H1 (cell line): Measurements from ENCODE around the gene PGM3. TPM values are rescaled to one million over a fixed set of nuclear protein-coding genes. Genes with fewer than 3 reads are reported as not detected.

Experiments used
- CTCF ChIA-PET: fragments of 300-600 bp; sonication (Branson Sonifier 250); formaldehyde crosslinking; loops from one replicate; lab custom pipeline; 2021; ENCODE audit not compliant: partially characterized antibody; lab: Charles Lee
- POLR2A ChIA-PET: fragments of 300-600 bp; sonication (Branson Sonifier 250); formaldehyde crosslinking; loops from one replicate; lab custom pipeline; 2021; ENCODE audit warnings: inconsistent platforms; ENCODE audit not compliant: partially characterized antibody; lab: Charles Lee
- DNase-seq, 2 experiments: peaks; one replicate each; pipeline versions ENCODE4 v3.0.0 to v3.0.0-alpha.2; 2010 to 2022; ENCODE audit warnings: low spot score in 2 of 2, low read depth in 1 of 2, mixed read lengths in 1 of 2
- FAIRE-seq: peaks from 2 replicates; lab custom pipeline; 2011; peaks lifted over from hg19 to GRCh38; lab: Jason Lieb, UNC
- H2AFZ ChIP-seq: 2 replicates; pipeline ENCODE4 v1.8.1; 2012; ENCODE audit warnings: low read length, inconsistent platforms
- H2AK5ac ChIP-seq: 2 replicates; pipeline ENCODE4 v1.6.1; 2013; ENCODE audit warnings: low read depth, low read length
- H2BK120ac ChIP-seq: replicated peaks from 2 replicates; pipeline ENCODE3; 2013; ENCODE audit warnings: low read depth, low read length, inconsistent platforms
- H2BK12ac ChIP-seq: 2 replicates; pipeline ENCODE4 v1.6.1; 2013; ENCODE audit warnings: low read depth, low read length
- H2BK15ac ChIP-seq: 2 replicates; pipeline ENCODE4 v1.6.1; 2013; ENCODE audit warnings: low read length
- H2BK20ac ChIP-seq: 2 replicates; pipeline ENCODE4 v1.6.1; 2013; ENCODE audit warnings: low read length
- H2BK5ac ChIP-seq: 2 replicates; pipeline ENCODE4 v1.6.1; 2013; ENCODE audit warnings: low read depth, low read length
- H3K14ac ChIP-seq: 2 replicates; pipeline ENCODE4 v1.6.1; 2013; ENCODE audit warnings: inconsistent platforms; ENCODE audit not compliant: insufficient read length
- H3K18ac ChIP-seq: 2 replicates; pipeline ENCODE4 v1.6.1; 2013; ENCODE audit warnings: low read length; ENCODE audit errors: extremely low read depth
- H3K23ac ChIP-seq: 2 replicates; pipeline ENCODE4 v1.6.1; 2013; ENCODE audit warnings: inconsistent platforms; ENCODE audit not compliant: insufficient read length
- H3K23me2 ChIP-seq: 2 replicates; pipeline ENCODE4 v1.6.1; 2013; ENCODE audit warnings: low read depth, low read length
- H3K27ac ChIP-seq: 2 replicates; pipeline ENCODE4 v1.6.1; 2011; ENCODE audit warnings: low read depth, low read length, inconsistent platforms
- H3K27me3 ChIP-seq, 4 experiments: replicated peaks in 1 of 4; 1 replicate in 1 of 4; 2 replicates in 3 of 4; pipeline versions ENCODE4 v1.6.1 to v1.8.1; 2011 to 2013; ENCODE audit warnings: low read length in 3 of 4, mild to moderate bottlenecking in 3 of 4, inconsistent platforms in 2 of 4, mixed read lengths in 2 of 4, moderate library complexity in 1 of 4; ENCODE audit not compliant: control insufficient read depth in 3 of 4, insufficient read depth in 3 of 4; ENCODE audit errors: extremely low read depth in 1 of 4
- H3K36me3 ChIP-seq, 4 experiments: 2 replicates each; pipeline versions ENCODE4 v1.6.1 to v1.8.1; 2011 to 2013; ENCODE audit warnings: mild to moderate bottlenecking in 4 of 4, low read length in 3 of 4, moderate library complexity in 2 of 4, control low read depth in 1 of 4, inconsistent platforms in 1 of 4; ENCODE audit not compliant: insufficient read depth in 4 of 4, control insufficient read depth in 2 of 4
- H3K4ac ChIP-seq: replicated peaks from 2 replicates; pipeline ENCODE3; 2013; ENCODE audit warnings: low read length, low read depth, mixed read lengths, inconsistent platforms; ENCODE audit not compliant: insufficient read length
- H3K4me1 ChIP-seq, 4 experiments: replicated peaks in 1 of 4; 1 replicate in 1 of 4; 2 replicates in 3 of 4; pipeline versions ENCODE4 v1.6.1 to v1.8.1; 2011 to 2013; ENCODE audit warnings: low read length in 3 of 4, inconsistent platforms in 2 of 4, mixed read lengths in 1 of 4; ENCODE audit not compliant: insufficient read depth in 4 of 4, control insufficient read depth in 3 of 4
- H3K4me2 ChIP-seq, 2 experiments: 2 replicates each; pipeline versions ENCODE4 v1.6.1 to v1.8.1; 2011 to 2013; ENCODE audit warnings: low read depth in 2 of 2, low read length in 2 of 2, control low read depth in 1 of 2, inconsistent platforms in 1 of 2, mild to moderate bottlenecking in 1 of 2; ENCODE audit not compliant: insufficient read depth in 1 of 2
- H3K4me3 ChIP-seq, 4 experiments: fragments of 200-600, 300-600 bp in 1 of 4; sonication (generic), shearing (Covaris generic), sonication (Bioruptor Twin) in 1 of 4; 2 replicates each; pipeline versions ENCODE4 v1.5.1 to v1.8.1; 2011 to 2016; ENCODE audit warnings: low read length in 4 of 4, low read depth in 3 of 4, control low read depth in 2 of 4, inconsistent platforms in 2 of 4, mild to moderate bottlenecking in 2 of 4, mixed read lengths in 1 of 4, moderate library complexity in 1 of 4; ENCODE audit not compliant: insufficient read depth in 2 of 4; ENCODE audit errors: extremely low read depth in 1 of 4
- H3K56ac ChIP-seq: replicated peaks from 2 replicates; pipeline ENCODE3; 2013; ENCODE audit warnings: low read depth, mild to moderate bottlenecking, mixed read lengths, low read length, inconsistent platforms; ENCODE audit not compliant: insufficient read length
- H3K79me1 ChIP-seq: 2 replicates; pipeline ENCODE4 v1.6.1; 2013; ENCODE audit warnings: low read depth, low read length, control low read depth
- H3K79me2 ChIP-seq, 2 experiments: 2 replicates each; pipeline versions ENCODE4 v1.6.1 to v1.8.1; 2012 to 2013; ENCODE audit warnings: low read length in 2 of 2, mild to moderate bottlenecking in 2 of 2, inconsistent platforms in 1 of 2; ENCODE audit not compliant: insufficient read depth in 2 of 2, control insufficient read depth in 1 of 2
- H3K9ac ChIP-seq, 4 experiments: replicated peaks in 1 of 4; 1 replicate in 1 of 4; 2 replicates in 3 of 4; pipeline versions ENCODE4 v1.6.1 to v1.8.1; 2011 to 2013; ENCODE audit warnings: low read depth in 3 of 4, low read length in 3 of 4, control low read depth in 2 of 4, mild to moderate bottlenecking in 2 of 4, moderate library complexity in 2 of 4, inconsistent platforms in 1 of 4; ENCODE audit errors: extremely low read depth in 1 of 4
- H3K9me3 ChIP-seq, 2 experiments: 2 replicates each; pipeline versions ENCODE4 v1.6.1 to v1.8.1; 2012 to 2013; ENCODE audit warnings: mild to moderate bottlenecking in 2 of 2, moderate library complexity in 2 of 2, control low read depth in 1 of 2, inconsistent platforms in 1 of 2, low read depth in 1 of 2, low read length in 1 of 2, mixed read lengths in 1 of 2; ENCODE audit not compliant: insufficient read depth in 2 of 2
- H4K20me1 ChIP-seq, 2 experiments: replicated peaks in 1 of 2; 2 replicates each; pipeline versions ENCODE3 to v1.8.1; 2011 to 2013; ENCODE audit warnings: inconsistent platforms in 2 of 2, low read length in 2 of 2, mild to moderate bottlenecking in 1 of 2; ENCODE audit not compliant: insufficient read depth in 2 of 2, control insufficient read depth in 1 of 2
- H4K5ac ChIP-seq: 2 replicates; pipeline ENCODE4 v1.6.1; 2013; ENCODE audit warnings: low read length, low read depth, mixed read lengths, inconsistent platforms; ENCODE audit not compliant: insufficient read length
- H4K8ac ChIP-seq: 2 replicates; pipeline ENCODE4 v1.8.0; 2013; ENCODE audit warnings: mild to moderate bottlenecking, moderate library complexity, low read length, inconsistent platforms; ENCODE audit not compliant: insufficient read depth; ENCODE audit errors: extremely low read depth
- H4K91ac ChIP-seq: replicated peaks from 2 replicates; pipeline ENCODE3; 2013; ENCODE audit warnings: low read length, mixed read lengths, inconsistent platforms; ENCODE audit not compliant: insufficient read length
- WGBS, 2 experiments: shearing (Covaris generic) in 1 of 2; methylation state at CpG; one replicate each; pipeline versions ENCODE4 v1.1.6 to v1.1.7; 2013 to 2015; ENCODE audit warnings: low lambda C conversion rate in 2 of 2, mixed read lengths in 2 of 2, inconsistent platforms in 1 of 2, low coverage in 1 of 2, missing lambda C conversion rate in 1 of 2; ENCODE audit not compliant: insufficient replicate concordance in 2 of 2, insufficient coverage in 1 of 2, insufficient read length in 1 of 2; ENCODE audit errors: extremely low coverage in 1 of 2, missing lambda C conversion rate in 1 of 2; 5-methylcytosine and 5-hydroxymethylcytosine counted together
- polyA plus RNA-seq, 7 experiments: library from polyadenylated mRNA; depleted of rRNA in 3 of 7; stranded (reverse) in 5 of 7; unstranded in 2 of 7; fragments of >200 nt in 5 of 7; fragments of 200-250 nt in 2 of 7; gene quantifications; 1 replicate in 5 of 7; 2 replicates in 1 of 7; 4 replicates in 1 of 7; pipeline versions ENCODE4 v1.2.1 to v1.2.3, GENCODE V29; 2011 to 2013; ENCODE audit warnings: missing spikeins in 2 of 7, mixed read lengths in 2 of 7
- total RNA-seq: library from RNA; stranded (reverse); fragmentation: NEBNext Ultra II Directional; extraction: Animal tissue kit (Norgen Biotek cat#: 25700); gene quantifications from 2 replicates; pipeline ENCODE4 v1.2.1, GENCODE V29; 2021

The PGM3 gene
- total and polyA plus RNA-seq, 2 of the 8 experiments (the other 6 are each of a cell fraction or from before 2014, with no cell fraction given): 14.5 to 60.5 TPM

DNA sequence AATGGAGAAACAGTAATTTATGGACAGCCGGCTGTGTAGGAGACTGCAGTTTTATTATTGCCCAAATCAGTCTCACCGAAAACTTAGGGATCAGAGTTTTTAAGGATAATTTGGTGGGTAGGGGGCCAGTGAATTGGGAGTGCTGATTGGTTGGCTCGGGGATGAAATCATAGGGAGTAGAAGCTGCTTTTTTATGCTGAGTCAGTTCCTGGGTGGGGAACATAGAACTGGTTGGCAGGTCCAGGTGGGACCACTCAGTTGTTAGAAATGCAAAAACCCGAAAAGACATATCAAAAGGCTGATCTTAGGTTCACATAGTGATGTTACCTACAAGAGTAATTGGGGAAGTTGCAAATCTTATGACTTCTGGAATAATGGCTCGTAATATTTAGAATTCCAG is 66.3 kb downstream of the PGM3 start:
- Histone ChIP-seq H3K18ac (no peak overlapping the region), H2AFZ (no peak overlapping the region), H3K4me3 (no peak overlapping the region), H3K14ac (no peak overlapping the region), H2BK15ac (no peak overlapping the region), H3K56ac (no peak overlapping the region), H4K5ac (no peak overlapping the region), H3K36me3 (peaks cover 0 to 56% (median 16%) of the 10 kb centered on the region in 4 experiments; a peak in 6 of 8 replicates), H3K9ac (no peak overlapping the region), H2BK20ac (no peak overlapping the region), H2AK5ac (no peak overlapping the region), H3K79me2 (no peaks in the 10 kb centered on the region), H3K27me3 (no peaks in the 10 kb centered on the region), H3K9me3 (no peaks in the 10 kb centered on the region), H2BK5ac (no peak overlapping the region), H3K4ac (no peak overlapping the region), H3K27ac (no peak overlapping the region; the same call in 1 of the 2 replicates), H4K91ac (no peak overlapping the region), H2BK12ac (no peak overlapping the region), H4K8ac (no peak overlapping the region), H2BK120ac (no peak overlapping the region), H4K20me1 (no peaks in the 10 kb centered on the region), H3K79me1 (no peaks in the 10 kb centered on the region), H3K23me2 (no peaks in the 10 kb centered on the region), H3K4me2 (no peak overlapping the region), H3K23ac (no peak overlapping the region), H3K4me1 (peaks cover 0 to 7% (median 4%) of the 10 kb centered on the region in 4 experiments; a peak in 2 of 7 replicates)
- no peak for FAIRE-seq
- WGBS, 2 experiments: 88% methylated on average over 5 of the region's 5 CpGs; no CpG with 5 or more reads in 1 of the 2 experiments
- DNase-seq: no peak
- ChIA-PET CTCF (interaction anchor here (1.6 kb wide), 1 partner anchor 61 kb away, joined by 3 read pairs; the partner anchor contains the start of gene UBE3D), POLR2A (interaction anchor here (0.9 to 1.4 kb wide), 2 partner anchors 10 to 61 kb away, joined by 3 read pairs; partner anchors contain the start of gene UBE3D)
